HepG2 (cell line): ENCODE data around the gene SOWAHA. TPM values are rescaled to one million over a fixed set of nuclear protein-coding genes. Genes with fewer than 3 reads are reported as not detected.

ENCODE experiments used
- CBFB ChIP-seq: sonication (generic); formaldehyde crosslinking; IDR thresholded peaks from 2 replicates; pipeline ENCODE4 v1.4.0; 2020; ENCODE audit warnings: missing genetic modification reagents
- CC2D1A ChIP-seq: sonication (generic); formaldehyde crosslinking; IDR thresholded peaks from 2 replicates; pipeline ENCODE4 v1.8.1; 2023; ENCODE audit warnings: mild to moderate bottlenecking, missing genetic modification reagents
- CEBPG ChIP-seq: IDR thresholded peaks from 2 replicates; pipeline ENCODE4 v1.6.1; 2016
- CHD4 ChIP-seq: fragments of 200-600 bp; sonication (generic); IDR thresholded peaks from 2 replicates; pipeline ENCODE4 v1.7.0; 2017; ENCODE audit warnings: mild to moderate bottlenecking, low read length, borderline replicate concordance
- HBP1 ChIP-seq: IDR thresholded peaks from 2 replicates; pipeline ENCODE4 v1.6.1; 2016; ENCODE audit warnings: low read depth, control low read depth
- HDAC2 ChIP-seq: sonication (generic); formaldehyde crosslinking; IDR thresholded peaks from 2 replicates; pipeline ENCODE4 v1.4.0; 2020; ENCODE audit warnings: missing genetic modification reagents
- HMG20A ChIP-seq: IDR thresholded peaks from 2 replicates; pipeline ENCODE4 v1.6.1; 2016; ENCODE audit warnings: borderline replicate concordance
- HOXA3 ChIP-seq: sonication (generic); formaldehyde crosslinking; IDR thresholded peaks from 2 replicates; pipeline ENCODE4 v1.5.0; 2020; ENCODE audit warnings: missing genetic modification reagents
- KDM5A ChIP-seq: fragments of 200-600 bp; sonication (generic); IDR thresholded peaks from 2 replicates; pipeline ENCODE4 v1.7.0; 2018; ENCODE audit warnings: antibody characterized with exemption, mild to moderate bottlenecking, low read length, borderline replicate concordance
- LCORL ChIP-seq, 2 experiments: fragments of 450-650 bp in 1 of 2; sonication (generic) in 1 of 2; formaldehyde crosslinking in 1 of 2; IDR thresholded peaks; 2 replicates each; pipeline versions ENCODE4 v1.5.0 to v1.6.1; 2017 to 2020; ENCODE audit warnings: antibody characterized with exemption in 1 of 2, missing genetic modification reagents in 1 of 2
- MXD3 ChIP-seq: IDR thresholded peaks from 2 replicates; pipeline ENCODE4 v1.6.1; 2016; ENCODE audit warnings: mild to moderate bottlenecking, missing biosample characterization, missing genetic modification reagents
- PPARG ChIP-seq: conservative IDR thresholded peaks from 2 replicates; pipeline ENCODE4 v1.6.1; 2016; ENCODE audit warnings: missing biosample characterization, missing genetic modification reagents
- RNF2 ChIP-seq: fragments of 450-650 bp; conservative IDR thresholded peaks from 2 replicates; pipeline ENCODE4 v1.6.1; 2016; ENCODE audit warnings: low read depth
- RORA ChIP-seq: sonication (generic); formaldehyde crosslinking; IDR thresholded peaks from 2 replicates; pipeline ENCODE4 v1.5.0; 2020; ENCODE audit warnings: mild to moderate bottlenecking, missing genetic modification reagents, moderate library complexity
- SMARCC2 ChIP-seq: fragments of 450-650 bp; IDR thresholded peaks from 2 replicates; pipeline ENCODE4 v1.6.1; 2017; ENCODE audit warnings: antibody characterized with exemption, mild to moderate bottlenecking
- SOX6 ChIP-seq, 2 experiments: fragments of 450-650 bp in 1 of 2; sonication (generic) in 1 of 2; formaldehyde crosslinking in 1 of 2; IDR thresholded peaks; 2 replicates each; pipeline versions ENCODE4 v1.4.0 to v1.6.1; 2017 to 2020; ENCODE audit warnings: antibody characterized with exemption in 1 of 2, mild to moderate bottlenecking in 1 of 2, missing genetic modification reagents in 1 of 2
- TRAFD1 ChIP-seq: sonication (generic); formaldehyde crosslinking; IDR thresholded peaks from 2 replicates; pipeline ENCODE4 v1.5.1; 2020; ENCODE audit warnings: missing genetic modification reagents, mild to moderate bottlenecking, borderline replicate concordance
- ZBTB39 ChIP-seq: sonication (generic); formaldehyde crosslinking; IDR thresholded peaks from 2 replicates; pipeline ENCODE4 v1.5.0; 2020; ENCODE audit warnings: missing genetic modification reagents
- ZFP82 ChIP-seq: sonication (generic); formaldehyde crosslinking; IDR thresholded peaks from 2 replicates; pipeline ENCODE4 v1.5.1; 2020; ENCODE audit warnings: mild to moderate bottlenecking, missing genetic modification reagents, borderline replicate concordance
- ZFP90 ChIP-seq: sonication (generic); formaldehyde crosslinking; IDR thresholded peaks from 2 replicates; pipeline ENCODE4 v1.8.0; 2022; ENCODE audit warnings: missing genetic modification reagents, mild to moderate bottlenecking, inconsistent platforms, borderline replicate concordance
- ZGPAT ChIP-seq: IDR thresholded peaks from 2 replicates; pipeline ENCODE4 v1.6.1; 2016; ENCODE audit warnings: mild to moderate bottlenecking
- ZNF441 ChIP-seq: sonication (generic); formaldehyde crosslinking; IDR thresholded peaks from 2 replicates; pipeline ENCODE4 v1.7.0; 2021; ENCODE audit warnings: missing genetic modification reagents, borderline replicate concordance
- ZNF570 ChIP-seq: sonication (generic); formaldehyde crosslinking; IDR thresholded peaks from 2 replicates; pipeline ENCODE4 v1.4.0; 2020; ENCODE audit warnings: mild to moderate bottlenecking, missing genetic modification reagents, borderline replicate concordance
- polyA plus RNA-seq, 8 experiments: library from polyadenylated mRNA; depleted of rRNA in 3 of 8; stranded (reverse) in 7 of 8; unstranded in 1 of 8; fragments of >200 nt; fragmentation: Illumina TruSeq in 4 of 8; extraction: Trizol in 4 of 8; gene quantifications; 2 replicates each; pipeline versions ENCODE4 v1.2.1 to v1.2.3, GENCODE V29; 2011 to 2016; ENCODE audit warnings: low read depth in 4 of 8, missing spikeins in 1 of 8, mixed read lengths in 1 of 8; ENCODE audit not compliant: insufficient read depth in 1 of 8
- total RNA-seq, 5 experiments: library from RNA; depleted of rRNA; stranded (reverse); fragments of >200 nt; fragmentation: Illumina TruSeq; extraction: Trizol; gene quantifications; 2 replicates each; pipeline ENCODE4 v1.2.3, GENCODE V29; 2016; ENCODE audit warnings: low read depth in 1 of 5

SOWAHA gene
- total and polyA plus RNA-seq, 2 of the 13 experiments (the other 11 are each of a cell fraction or from before 2014, with no cell fraction given), result 0.95 to 1.9 TPM

GRCh38 chr5:132838516-132839282 is 25.6 kb downstream of the SOWAHA start (continued):
- TF ChIP-seq LCORL (IDR thresholded peaks at IDR 0.05), result 0 out of 2 replicates have a peak, but pooled peaks have one; percentile 27
- TF ChIP-seq LCORL (CRISPR knock-in tag; IDR thresholded peaks at IDR 0.05), result peak; percentile 56
- TF ChIP-seq CHD4, result no peak
- no peak for TF ChIP-seq SMARCC2
- no peak for TF ChIP-seq MXD3
- no peak for TF ChIP-seq ZFP90 (CRISPR knock-in tag)
- TF ChIP-seq KDM5A, result no peak
- TF ChIP-seq ZBTB39, result no peak
- TF ChIP-seq PPARG (CRISPR knock-in tag), result peak; percentile 68
- TF ChIP-seq HMG20A (CRISPR knock-in tag), result peak; percentile 56; the same call in 1 of the 2 replicates
- no peak for TF ChIP-seq CBFB (CRISPR knock-in tag)
- TF ChIP-seq HOXA3 (CRISPR knock-in tag), result peak; percentile 38; the same call in 1 of the 2 replicates
- peak; percentile 37; the same call in 1 of the 2 replicates for TF ChIP-seq CEBPG
- no peak for TF ChIP-seq CC2D1A (CRISPR knock-in tag)
- no peak for TF ChIP-seq ZFP82 (CRISPR knock-in tag)
- TF ChIP-seq ZNF570 (CRISPR knock-in tag), result no peak
- TF ChIP-seq TRAFD1 (CRISPR knock-in tag), result no peak
- TF ChIP-seq SOX6 (IDR thresholded peaks at IDR 0.05), result no peak
- TF ChIP-seq SOX6 (CRISPR knock-in tag; IDR thresholded peaks at IDR 0.05), result 0 out of 2 replicates have a peak, but pooled peaks have one; percentile 7
- TF ChIP-seq HBP1, result no peak
- TF ChIP-seq ZNF441 (CRISPR knock-in tag), result no peak
- no peak for TF ChIP-seq ZGPAT (CRISPR knock-in tag)
- TF ChIP-seq RNF2, result no peak
- TF ChIP-seq RORA (CRISPR knock-in tag), result 0 out of 2 replicates have a peak, but pooled peaks have one; percentile 41
- TF ChIP-seq HDAC2 (CRISPR knock-in tag), result peak; percentile 53; the same call in 1 of the 2 replicates
